Measurements from ENCODE around the gene CCR6.

DNA sequence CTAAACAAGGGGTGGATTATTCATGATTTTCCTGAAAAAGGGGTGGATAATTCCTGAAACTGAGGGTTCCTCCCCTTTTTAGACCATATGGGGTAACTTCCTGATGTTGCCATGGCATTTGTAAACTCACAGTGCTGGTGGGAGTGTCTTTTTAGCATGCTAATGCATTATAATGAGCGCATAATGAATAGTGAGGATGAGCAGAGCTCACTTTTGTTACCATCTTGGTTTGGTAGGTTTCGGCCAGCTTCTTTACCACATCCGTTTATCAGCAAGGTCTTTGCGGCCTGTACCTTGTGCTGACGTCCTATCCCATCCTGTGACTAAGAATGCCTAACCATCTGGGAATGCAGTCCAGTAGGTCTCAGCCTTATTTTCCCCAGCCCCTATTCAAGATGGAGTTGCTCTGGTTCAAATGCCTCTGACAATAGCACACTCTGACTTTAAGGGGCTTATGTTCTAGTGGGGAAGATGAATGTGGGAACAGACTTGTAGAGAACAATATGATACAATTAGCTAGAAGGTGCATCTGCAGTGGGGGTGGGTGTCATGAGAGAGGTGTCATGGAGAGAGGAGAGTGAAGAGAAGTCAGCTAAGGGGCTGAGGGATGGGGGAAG is 39.1 kb downstream of the CCR6 start:
- TF ChIP-seq EZH2 (IDR thresholded peaks at IDR 0.05; ENCODE audit: insufficient read depth, poor library complexity, severe bottlenecking) (no peak), EZH2phosphoT487 (IDR thresholded peaks at IDR 0.05; ENCODE audit: insufficient read depth, low read depth) (no peak)

All from GM23248 (cell line).